ENCODE results near the gene CDK18. TPM values are rescaled to one million over a fixed set of nuclear protein-coding genes. Genes with fewer than 3 reads are reported as not detected.

CDK18 gene
- total and polyA plus RNA-seq, 12 donors = 3.2 to 52.0 (median 18.2) TPM

- intact Hi-C loops (cut with DNase I) = loop anchor here (5.0 kb wide), 3 partner anchors 37 to 148 kb away; no protein-coding TSS in a partner anchor
- TF ChIP-seq CTCF (IDR thresholded peaks at IDR 0.05) = peak; percentile 89 to 98 (median 94)
- TF ChIP-seq POLR2A (IDR thresholded peaks at IDR 0.05) = no peak
- H3K36me3 ChIP-seq (replicated peaks in 1 of 2) = no peaks in the 10 kb centered on the region
- WGBS, 4 donors = 27 to 75% (median 32%) methylated on average over 5 to 13 of the region's 13 CpGs
- H3K9me3 ChIP-seq (replicated peaks in 1 of 3) = no peaks in the 10 kb centered on the region
- H3K27me3 ChIP-seq = no peaks in the 10 kb centered on the region
- no peaks in the 10 kb centered on the region for H3K4me1 ChIP-seq (replicated peaks in 1 of 2)
- peak; percentile 64 to 87 (median 79) for DNase-seq
- no peak overlapping the region for H3K27ac ChIP-seq
- no peak overlapping the region for H3K4me3 ChIP-seq
These were observed 19.2 kb upstream of the CDK18 start for GRCh38 chr1:205484985-205485967.

- no peaks in the 10 kb centered on the region for H3K4me1 ChIP-seq (replicated peaks in 1 of 2)
- H3K27ac ChIP-seq = no peak overlapping the region
- no peaks in the 10 kb centered on the region for H3K27me3 ChIP-seq
- no peaks in the 10 kb centered on the region for H3K36me3 ChIP-seq (replicated peaks in 1 of 2)
- intact Hi-C loops (cut with DNase I) = loop anchor here (5.0 kb wide), 3 partner anchors 36 to 149 kb away; no protein-coding TSS in a partner anchor
- no peak for DNase-seq
- H3K4me3 ChIP-seq = no peak overlapping the region
- no peaks in the 10 kb centered on the region for H3K9me3 ChIP-seq (replicated peaks in 1 of 3)
- TF ChIP-seq POLR2A (IDR thresholded peaks at IDR 0.05) (no peak), CTCF (IDR thresholded peaks at IDR 0.05) (no peak)
- WGBS, 4 donors = 87 to 91% (median 89%) methylated on average over 6 of the region's 6 CpGs
These were observed 18.2 kb upstream of the CDK18 start for GRCh38 chr1:205486258-205486657.

GRCh38 chr1:205488074-205488723 is 16.3 kb upstream of the CDK18 start:
- H3K4me3 ChIP-seq = no peak overlapping the region
- TF ChIP-seq CTCF (IDR thresholded peaks at IDR 0.05) (peak; percentile 72 to 90 (median 80)), POLR2A (IDR thresholded peaks at IDR 0.05) (no peak)
- H3K27me3 ChIP-seq = no peaks in the 10 kb centered on the region
- H3K4me1 ChIP-seq (replicated peaks in 1 of 2) = peaks cover 0 to 4% of the 10 kb centered on the region in 2 donors
- no peaks in the 10 kb centered on the region for H3K9me3 ChIP-seq (replicated peaks in 1 of 3)
- 32 to 42% (median 36%) methylated on average over 7 to 9 of the region's 9 CpGs for WGBS, 4 donors
- DNase-seq = peak; percentile 61 to 75 (median 67)
- no peak overlapping the region for H3K27ac ChIP-seq
- no peaks in the 10 kb centered on the region for H3K36me3 ChIP-seq (replicated peaks in 1 of 2)
- intact Hi-C loops (cut with DNase I) = loop anchor here (5.0 kb wide), 3 partner anchors 34 to 151 kb away; no protein-coding TSS in a partner anchor

- Histone ChIP-seq H3K4me3 (no peak overlapping the region), H3K27me3 (no peaks in the 10 kb centered on the region), H3K36me3 (replicated peaks in 1 of 2) (no peaks in the 10 kb centered on the region), H3K9me3 (replicated peaks in 1 of 3) (no peaks in the 10 kb centered on the region), H3K27ac (no peak overlapping the region), H3K4me1 (replicated peaks in 1 of 2) (peaks cover 0 to 11% of the 10 kb centered on the region in 2 donors)
- no peak for DNase-seq
- intact Hi-C loops (cut with DNase I) = loop anchor here in 1 of 2 donors (10.0 kb wide), 1 partner anchor 217 kb away; no protein-coding TSS in a partner anchor
- WGBS, 4 donors = 62 to 86% (median 76%) methylated on average over 3 to 4 of the region's 4 CpGs
- TF ChIP-seq CTCF (IDR thresholded peaks at IDR 0.05) (no peak), POLR2A (IDR thresholded peaks at IDR 0.05) (no peak)
These were observed 12.7 kb upstream of the CDK18 start for GRCh38 chr1:205491794-205492193.

All from adrenal gland (tissue), 12 donors.